ENCODE results near the gene ZNF324B.
"Not testable (repeated sequence)": the region's sequence is repeated elsewhere in the genome, so short reads cannot be mapped to it uniquely, and the experiment has no call there.

ZNF324B gene

GRCh38 chr19:58451358-58452101 lies at the start of gene ZNF324B:
TSS of gene ZNF324B (plus strand) at chr19:58451622. CDS start at chr19:58453702, 2,080 bp downstream.
- peak; percentile 95 for DNase-seq

- no peak for DNase-seq
Measured at GRCh38 chr19:58401840-58402421, 49.5 kb upstream of the ZNF324B start.

DNA sequence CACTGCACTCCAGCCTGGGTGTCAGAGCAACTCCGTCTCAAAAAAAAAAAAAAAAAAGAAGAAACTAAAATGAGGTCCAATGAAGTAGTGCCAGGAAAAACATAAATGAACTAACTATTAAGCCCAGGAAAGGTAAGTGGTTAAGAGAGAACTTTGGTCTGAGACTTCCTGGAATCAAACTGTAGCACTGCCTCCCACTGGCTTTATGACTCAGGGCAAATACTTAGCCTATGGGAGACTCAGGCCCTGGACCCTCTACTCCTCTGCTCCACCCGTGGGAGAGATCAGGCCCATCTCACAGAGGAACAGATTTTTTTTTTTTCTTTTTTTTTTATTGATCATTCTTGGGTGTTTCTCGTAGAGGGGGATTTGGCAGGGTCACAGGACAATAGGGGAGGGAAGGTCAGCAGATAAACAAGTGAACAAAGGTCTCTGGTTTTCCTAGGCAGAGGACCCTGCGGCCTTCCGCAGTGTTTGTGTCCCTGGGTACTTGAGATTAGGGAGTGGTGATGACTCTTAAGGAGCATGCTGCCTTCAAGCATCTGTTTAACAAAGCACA lies 47.4 kb upstream of the ZNF324B start:
- not testable (repeated sequence) for DNase-seq

GRCh38 chr19:58406818-58407657 lies 44.4 kb upstream of the ZNF324B start:
- DNase-seq: no peak

GRCh38 chr19:58407658-58408151 lies 43.7 kb upstream of the ZNF324B start:
- no peak for DNase-seq

GRCh38 chr19:58408152-58409009 lies 43.0 kb upstream of the ZNF324B start, which contains the start of gene ZNF584:
TSS of gene ZNF584 (plus strand) at chr19:58408649. CDS start at chr19:58409148, 499 bp downstream.
- DNase-seq: peak; percentile 94

- DNase-seq: no peak
Measured at GRCh38 chr19:58409010-58409790, 42.2 kb upstream of the ZNF324B start.

- DNase-seq: no peak
Measured at GRCh38 chr19:58416604-58417003, 34.8 kb upstream of the ZNF324B start.

DNA sequence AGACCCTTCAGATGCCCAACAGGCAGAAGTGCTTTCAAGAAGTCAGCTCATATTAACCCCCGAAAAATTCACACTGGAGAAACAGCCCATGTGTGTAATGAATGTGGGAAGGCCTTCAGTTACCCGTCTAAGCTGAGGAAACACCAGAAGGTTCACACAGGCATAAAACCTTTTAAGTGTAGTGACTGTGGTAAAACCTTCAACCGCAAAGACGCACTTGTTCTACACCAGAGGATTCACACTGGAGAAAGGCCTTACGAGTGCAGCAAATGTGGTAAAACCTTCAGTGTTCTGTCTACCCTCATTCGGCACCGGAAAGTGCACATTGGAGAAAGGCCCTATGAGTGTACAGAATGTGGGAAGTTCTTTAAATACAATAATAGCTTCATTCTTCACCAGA lies 34.4 kb upstream of the ZNF324B start:
- no peak for DNase-seq

DNA sequence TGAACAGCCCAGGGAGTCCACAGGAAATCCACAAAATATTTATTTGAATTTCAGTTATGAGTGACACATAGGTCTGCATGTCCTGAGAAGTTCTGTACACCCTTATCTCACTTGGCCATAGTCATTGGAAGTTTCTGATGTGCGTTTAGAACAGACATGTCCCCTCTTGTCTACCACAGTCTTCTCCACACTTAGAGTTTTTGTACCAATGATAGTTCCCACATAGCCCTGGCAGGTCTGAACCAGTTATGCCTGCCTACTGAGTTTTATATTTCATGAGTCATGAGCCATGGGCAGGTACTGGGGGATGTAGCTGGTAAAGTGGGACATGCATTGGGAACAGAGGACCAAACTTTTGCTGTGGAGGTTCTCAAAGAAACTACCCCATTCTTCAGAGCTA lies 22.8 kb upstream of the ZNF324B start:
- DNase-seq: no peak

- no peak for DNase-seq
Measured at GRCh38 chr19:58429745-58430144, 21.7 kb upstream of the ZNF324B start.

- no peak for DNase-seq
Measured at GRCh38 chr19:58434217-58434616, 17.2 kb upstream of the ZNF324B start.

- peak; percentile 97 for DNase-seq
Measured at GRCh38 chr19:58439576-58440554, 11.6 kb upstream of the ZNF324B start, which contains the start of gene ZNF132. TSS of gene ZNF132 (minus strand) at chr19:58440153. CDS start at chr19:58439821, 332 bp downstream.

DNA sequence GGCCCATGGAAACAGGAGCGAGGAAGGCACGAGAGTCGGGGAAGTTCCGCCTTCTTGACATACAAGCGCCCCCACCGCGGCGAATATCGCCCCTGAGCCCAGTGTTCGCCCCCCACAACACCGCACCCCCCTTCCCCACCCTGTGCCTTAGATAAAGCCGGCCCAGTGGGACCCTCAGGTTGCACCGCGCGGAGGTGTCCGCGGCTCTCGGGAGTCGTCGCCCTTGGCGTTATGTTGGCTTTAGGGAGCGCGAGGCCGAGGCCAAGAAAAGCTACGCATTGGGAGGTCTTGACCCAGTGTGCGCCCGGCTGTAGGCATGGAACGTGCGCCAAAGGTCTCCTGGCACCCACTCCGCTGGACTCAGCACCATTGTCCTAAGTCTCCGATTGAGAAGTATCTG lies 10.9 kb upstream of the ZNF324B start:
- DNase-seq: no peak

- DNase-seq: not testable (repeated sequence)
Measured at GRCh38 chr19:58442986-58443385, 8.4 kb upstream of the ZNF324B start.

- not testable (repeated sequence) for DNase-seq
Measured at GRCh38 chr19:58448860-58449259, 2.6 kb upstream of the ZNF324B start.

GRCh38 chr19:58449980-58450379 lies 1.4 kb upstream of the ZNF324B start:
- DNase-seq: not testable (repeated sequence)

GRCh38 chr19:58450856-58451357 lies 515 bp upstream of the ZNF324B start:
- DNase-seq: no peak

GRCh38 chr19:58453743-58454142 lies 2.3 kb downstream of the ZNF324B start:
- no peak for DNase-seq

DNA sequence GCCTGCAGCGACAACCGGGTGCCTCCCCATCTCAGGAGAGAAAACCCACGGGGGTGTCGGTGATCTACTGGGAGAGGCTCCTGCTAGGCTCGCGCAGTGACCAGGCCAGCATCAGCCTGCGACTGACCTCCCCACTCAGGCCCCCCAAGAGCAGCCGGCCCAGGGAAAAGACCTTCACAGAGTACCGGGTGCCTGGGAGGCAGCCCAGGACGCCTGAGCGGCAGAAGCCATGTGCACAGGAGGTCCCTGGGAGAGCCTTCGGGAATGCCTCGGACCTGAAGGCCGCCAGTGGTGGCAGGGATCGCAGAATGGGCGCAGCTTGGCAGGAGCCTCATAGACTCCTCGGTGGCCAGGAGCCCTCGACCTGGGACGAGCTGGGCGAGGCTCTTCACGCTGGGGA lies 3.9 kb downstream of the ZNF324B start:
- no peak for DNase-seq
